ENCODE results near the gene SPC24. TPM values are rescaled to one million over a fixed set of nuclear protein-coding genes. Genes with fewer than 3 reads are reported as not detected.

The SPC24 gene
- total RNA-seq, 1 experiment from 2014 or later = 36.4 TPM

- no peaks in the 10 kb centered on the region for H3K27me3 Mint-ChIP-seq (ENCODE audit: unreplicated experiment)
Measured at GRCh38 chr19:11177592-11177991, 22.0 kb upstream of the SPC24 start.

GRCh38 chr19:11176466-11177193, 21.0 kb upstream of the SPC24 start:
- Mint-ChIP-seq H3K4me3 (ENCODE audit: low read depth, unreplicated experiment) (no peak overlapping the region), H3K4me1 (ENCODE audit: low read depth, unreplicated experiment) (no peaks in the 10 kb centered on the region), H3K27me3 (ENCODE audit: unreplicated experiment) (no peaks in the 10 kb centered on the region), H3K27ac (ENCODE audit: unreplicated experiment) (no peak overlapping the region), H3K9me3 (ENCODE audit: low read depth, unreplicated experiment) (no peaks in the 10 kb centered on the region), H3K36me3 (ENCODE audit: insufficient read depth, unreplicated experiment) (peaks cover 7% of the 10 kb centered on the region)
- no peak for TF ChIP-seq CTCF (IDR thresholded peaks at IDR 0.05; ENCODE audit: unreplicated experiment)
- DNase-seq = no peak
- intact Hi-C loops (cut with micrococcal nuclease; ENCODE audit: unreplicated experiment) = no loop called here
- BruUV-seq (replicated peaks) = no TSS peak
- CTCF ChIA-PET = no interaction called here

More at GRCh38 chr19:11177592-11177991, 22.0 kb upstream of the SPC24 start:
- BruUV-seq (replicated peaks) = no TSS peak
- H3K4me3 Mint-ChIP-seq (ENCODE audit: low read depth, unreplicated experiment) = no peak overlapping the region
- no peak for TF ChIP-seq CTCF (IDR thresholded peaks at IDR 0.05; ENCODE audit: unreplicated experiment)
- no peak for DNase-seq
- H3K27ac Mint-ChIP-seq (ENCODE audit: unreplicated experiment) = peak overlapping the region; percentile 5
- H3K9me3 Mint-ChIP-seq (ENCODE audit: low read depth, unreplicated experiment) = no peaks in the 10 kb centered on the region
- no peaks in the 10 kb centered on the region for H3K4me1 Mint-ChIP-seq (ENCODE audit: low read depth, unreplicated experiment)
- H3K36me3 Mint-ChIP-seq (ENCODE audit: insufficient read depth, unreplicated experiment) = peaks cover 3% of the 10 kb centered on the region
- intact Hi-C loops (cut with micrococcal nuclease; ENCODE audit: unreplicated experiment) = no loop called here
- CTCF ChIA-PET = no interaction called here

- DNase-seq = no peak
- Mint-ChIP-seq H3K4me3 (ENCODE audit: low read depth, unreplicated experiment) (no peak overlapping the region), H3K27ac (ENCODE audit: unreplicated experiment) (no peak overlapping the region), H3K36me3 (ENCODE audit: insufficient read depth, unreplicated experiment) (peaks cover 7% of the 10 kb centered on the region), H3K4me1 (ENCODE audit: low read depth, unreplicated experiment) (no peaks in the 10 kb centered on the region), H3K27me3 (ENCODE audit: unreplicated experiment) (no peaks in the 10 kb centered on the region), H3K9me3 (ENCODE audit: low read depth, unreplicated experiment) (no peaks in the 10 kb centered on the region)
- BruUV-seq (replicated peaks) = no TSS peak
- TF ChIP-seq CTCF (IDR thresholded peaks at IDR 0.05; ENCODE audit: unreplicated experiment) = no peak
- CTCF ChIA-PET = no interaction called here
- intact Hi-C loops (cut with micrococcal nuclease; ENCODE audit: unreplicated experiment) = no loop called here
Measured at GRCh38 chr19:11175920-11176319, 20.3 kb upstream of the SPC24 start.

GRCh38 chr19:11174336-11174735, 18.8 kb upstream of the SPC24 start:
- DNase-seq = no peak
- Mint-ChIP-seq H3K4me3 (ENCODE audit: low read depth, unreplicated experiment) (no peak overlapping the region), H3K36me3 (ENCODE audit: insufficient read depth, unreplicated experiment) (peaks cover 11% of the 10 kb centered on the region), H3K9me3 (ENCODE audit: low read depth, unreplicated experiment) (no peaks in the 10 kb centered on the region), H3K4me1 (ENCODE audit: low read depth, unreplicated experiment) (no peaks in the 10 kb centered on the region), H3K27ac (ENCODE audit: unreplicated experiment) (no peak overlapping the region), H3K27me3 (ENCODE audit: unreplicated experiment) (no peaks in the 10 kb centered on the region)
- CTCF ChIA-PET = no interaction called here
- BruUV-seq (replicated peaks) = no TSS peak
- no peak for TF ChIP-seq CTCF (IDR thresholded peaks at IDR 0.05; ENCODE audit: unreplicated experiment)
- intact Hi-C loops (cut with micrococcal nuclease; ENCODE audit: unreplicated experiment) = no loop called here

Data from Calu3 (cell line).